B cell (primary cell): ENCODE data around the gene CHEK2. TPM values are rescaled to one million over a fixed set of nuclear protein-coding genes. Genes with fewer than 3 reads are reported as not detected.
A peak's percentile ranks its signal among the peaks of the same experiment; 100 is the strongest.

Experiments
- ATAC-seq: fragments of 200-7000 bp; cut with Tn5 transposase; one replicate; pipeline ENCODE4 v1.10.0; 2021; ENCODE audit warnings: low read depth, mild to moderate bottlenecking, moderate number of reproducible peaks, moderate library complexity
- CTCF ChIA-PET: fragments of 350-600 bp; sonication (Branson Sonifier 250); formaldehyde crosslinking; loops from one replicate; lab custom pipeline; 2021; ENCODE audit warnings: antibody characterized with exemption, inconsistent platforms; lab: Charles Lee
- POLR2A ChIA-PET: fragments of 350-600 bp; sonication (Branson Sonifier 250); formaldehyde crosslinking; loops from one replicate; lab custom pipeline; 2021; ENCODE audit warnings: antibody characterized with exemption; lab: Charles Lee
- DNase-seq: peaks from one replicate; pipeline ENCODE4 v3.0.0; 2013
- H2AFZ ChIP-seq: 2 replicates; pipeline ENCODE4 v1.6.1; 2012; ENCODE audit warnings: mild to moderate bottlenecking, low read depth, low read length; ENCODE audit not compliant: insufficient read depth, poor library complexity, severe bottlenecking
- H3K27ac ChIP-seq, 2 donors: 1 replicate in 1 of 2; 2 replicates in 1 of 2; pipeline ENCODE4 v1.5.1; 2012 to 2013; ENCODE audit warnings: low read length in 2 of 2, mild to moderate bottlenecking in 2 of 2, moderate library complexity in 1 of 2
- H3K27me3 ChIP-seq, 4 experiments: fragments of 200-600 bp in 1 of 4; sonication (generic) in 1 of 4; replicated peaks in 1 of 4; 1 replicate in 2 of 4; 2 replicates in 2 of 4; pipeline versions ENCODE4 v1.6.1 to v1.7.0; 2013 to 2016; ENCODE audit warnings: low read length in 3 of 4, mild to moderate bottlenecking in 2 of 4, mixed read lengths in 1 of 4, moderate library complexity in 1 of 4; ENCODE audit not compliant: insufficient read depth in 4 of 4, control insufficient read depth in 3 of 4; ENCODE audit errors: control extremely low read depth in 1 of 4
- H3K36me3 ChIP-seq, 2 experiments: replicated peaks in 1 of 2; 1 replicate in 1 of 2; 2 replicates in 1 of 2; pipeline versions ENCODE4 v1.6.1 to v1.7.1; 2013; ENCODE audit warnings: low read length in 1 of 2; ENCODE audit not compliant: insufficient read depth in 2 of 2, control insufficient read depth in 1 of 2; ENCODE audit errors: control extremely low read depth in 1 of 2, extremely low read depth in 1 of 2
- H3K4me1 ChIP-seq, 2 donors: fragments of 200-600 bp in 1 of 2; sonication (generic) in 1 of 2; 1 replicate in 1 of 2; 2 replicates in 1 of 2; pipeline versions ENCODE4 v1.5.1 to v1.6.1; 2013 to 2017; ENCODE audit warnings: low read length in 2 of 2; ENCODE audit not compliant: control insufficient read depth in 2 of 2, insufficient read depth in 2 of 2
- H3K4me2 ChIP-seq: replicated peaks from 2 replicates; pipeline ENCODE3; 2012; ENCODE audit warnings: mild to moderate bottlenecking, low read depth, low read length; ENCODE audit not compliant: poor library complexity, severe bottlenecking
- H3K4me3 ChIP-seq, 5 experiments: fragments of 200-600 bp in 1 of 5; sonication (generic) in 1 of 5; 1 replicate in 3 of 5; 2 replicates in 2 of 5; pipeline versions ENCODE4 v1.5.1 to v1.7.0; 2011 to 2016; ENCODE audit warnings: low read length in 4 of 5, mild to moderate bottlenecking in 4 of 5, low read depth in 2 of 5, control low read depth in 1 of 5, moderate library complexity in 1 of 5; ENCODE audit not compliant: insufficient read depth in 1 of 5; ENCODE audit errors: control extremely low read depth in 1 of 5, extremely low read depth in 1 of 5
- H3K79me2 ChIP-seq: fragments of 200-600 bp; sonication (generic); one replicate; pipeline ENCODE4 v1.6.0; 2016; ENCODE audit warnings: low read length; ENCODE audit not compliant: control insufficient read depth, insufficient read depth
- H3K9ac ChIP-seq: fragments of 200-600 bp; sonication (generic); 2 replicates; pipeline ENCODE4 v1.6.1; 2017; ENCODE audit warnings: mild to moderate bottlenecking, low read length, moderate library complexity
- H3K9me3 ChIP-seq, 3 donors: one replicate each; pipeline versions ENCODE4 v1.6.1 to v1.7.1; 2013; ENCODE audit warnings: low read length in 2 of 3; ENCODE audit not compliant: control insufficient read depth in 2 of 3, insufficient read depth in 1 of 3; ENCODE audit errors: control extremely low read depth in 1 of 3
- H4K20me1 ChIP-seq: 2 replicates; pipeline ENCODE4 v1.6.0; 2012; ENCODE audit warnings: mild to moderate bottlenecking, low read length; ENCODE audit not compliant: insufficient read depth, control insufficient read depth, poor library complexity, severe bottlenecking
- H3K27ac Mint-ChIP-seq: one replicate; pipeline ENCODE4 v1.8.0; 2021; ENCODE audit warnings: mixed read lengths
- H3K27me3 Mint-ChIP-seq: one replicate; pipeline ENCODE4 v1.8.0; 2021; ENCODE audit warnings: mixed read lengths
- H3K4me1 Mint-ChIP-seq: one replicate; pipeline ENCODE4 v1.8.0; 2021; ENCODE audit warnings: mixed read lengths
- H3K4me3 Mint-ChIP-seq: one replicate; pipeline ENCODE4 v1.8.0; 2021; ENCODE audit warnings: mixed read lengths
- H3K9me3 Mint-ChIP-seq: one replicate; pipeline ENCODE4 v1.8.0; 2022; ENCODE audit warnings: mixed read lengths; ENCODE audit not compliant: insufficient read depth
- EZH2 ChIP-seq: IDR thresholded peaks from 2 replicates; pipeline ENCODE4 v1.6.1; 2012; ENCODE audit warnings: borderline replicate concordance, low read depth, mild to moderate bottlenecking, moderate library complexity, low read length; ENCODE audit not compliant: insufficient read depth, poor library complexity, severe bottlenecking
- WGBS: methylation state at CpG from one replicate; pipeline ENCODE4 v1.1.5; 2013; ENCODE audit warnings: missing lambda C conversion rate; ENCODE audit not compliant: insufficient coverage; 5-methylcytosine and 5-hydroxymethylcytosine counted together
- intact Hi-C: fragments of 100-400 bp; cut with micrococcal nuclease; formaldehyde crosslinking; loops from one replicate; pipeline ENCODE4 v1.10.0; 2022
- polyA plus RNA-seq: library from polyadenylated mRNA; depleted of rRNA; stranded (reverse); fragments of >200 nt; gene quantifications from 2 replicates; pipeline ENCODE4 v1.2.3, GENCODE V29; 2012
- total RNA-seq, 2 donors: library from RNA; stranded (reverse); fragments of 120-200 nt in 1 of 2; gene quantifications; 1 replicate in 1 of 2; 2 replicates in 1 of 2; pipeline versions ENCODE4 v1.2.3 to v1.2.4, GENCODE V29; 2013 to 2022
- TF ChIP-seq, protein P1 (sequence below): fragments of 200-600 bp; IDR thresholded peaks from one replicate; pipeline ENCODE4 v1.8.0; 2022; ENCODE audit warnings: antibody characterized with exemption, mild to moderate bottlenecking

CHEK2 gene
- total and polyA plus RNA-seq, 2 donors (not counting 1 experiment from before 2014, with no cell fraction given) = 15.6 to 22.6 TPM

DNA sequence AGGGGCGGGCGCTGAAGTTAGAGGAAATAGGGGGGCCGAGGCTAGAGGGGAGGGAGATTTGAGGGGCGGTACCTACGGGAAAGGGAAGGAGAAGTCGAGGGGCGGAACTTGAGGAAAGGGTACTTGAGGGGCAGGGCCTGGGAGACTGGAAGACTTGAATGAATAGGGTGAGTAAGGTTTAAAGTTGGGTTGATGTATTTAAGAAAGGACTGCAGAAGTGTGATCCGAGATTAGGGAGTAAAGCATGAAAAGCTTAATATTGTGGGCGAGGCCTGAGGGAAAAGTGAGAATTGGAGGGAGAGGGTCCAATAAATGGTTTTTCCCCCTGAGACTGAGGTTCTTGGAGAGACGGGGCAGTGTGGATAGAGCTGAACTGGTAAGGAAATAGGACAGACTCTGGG lies 942 bp upstream of the CHEK2 start:
- Mint-ChIP-seq H3K9me3 (no peaks in the 10 kb centered on the region), H3K4me3 (peak overlapping the region; percentile 87), H3K27me3 (no peaks in the 10 kb centered on the region), H3K27ac (peak overlapping the region; percentile 83), H3K4me1 (peaks cover 26% of the 10 kb centered on the region)
- Histone ChIP-seq H3K4me2 (peak overlapping the region; percentile 79), H3K4me3 (peak overlapping the region; percentile 65 to 99 (median 84)), H4K20me1 (no peaks in the 10 kb centered on the region), H3K27me3 (no peaks in the 10 kb centered on the region), H3K9ac (peak overlapping the region; percentile 88), H3K4me1 (peaks cover 10 to 18% of the 10 kb centered on the region in 2 donors), H3K9me3 (no peaks in the 10 kb centered on the region), H2AFZ (peak overlapping the region; percentile 94), H3K27ac (peak overlapping the region; percentile 86 to 95), H3K36me3 (peaks cover 3 to 30% of the 10 kb centered on the region in 2 experiments), H3K79me2 (peaks cover 38% of the 10 kb centered on the region)
- TF ChIP-seq, protein P1, sequence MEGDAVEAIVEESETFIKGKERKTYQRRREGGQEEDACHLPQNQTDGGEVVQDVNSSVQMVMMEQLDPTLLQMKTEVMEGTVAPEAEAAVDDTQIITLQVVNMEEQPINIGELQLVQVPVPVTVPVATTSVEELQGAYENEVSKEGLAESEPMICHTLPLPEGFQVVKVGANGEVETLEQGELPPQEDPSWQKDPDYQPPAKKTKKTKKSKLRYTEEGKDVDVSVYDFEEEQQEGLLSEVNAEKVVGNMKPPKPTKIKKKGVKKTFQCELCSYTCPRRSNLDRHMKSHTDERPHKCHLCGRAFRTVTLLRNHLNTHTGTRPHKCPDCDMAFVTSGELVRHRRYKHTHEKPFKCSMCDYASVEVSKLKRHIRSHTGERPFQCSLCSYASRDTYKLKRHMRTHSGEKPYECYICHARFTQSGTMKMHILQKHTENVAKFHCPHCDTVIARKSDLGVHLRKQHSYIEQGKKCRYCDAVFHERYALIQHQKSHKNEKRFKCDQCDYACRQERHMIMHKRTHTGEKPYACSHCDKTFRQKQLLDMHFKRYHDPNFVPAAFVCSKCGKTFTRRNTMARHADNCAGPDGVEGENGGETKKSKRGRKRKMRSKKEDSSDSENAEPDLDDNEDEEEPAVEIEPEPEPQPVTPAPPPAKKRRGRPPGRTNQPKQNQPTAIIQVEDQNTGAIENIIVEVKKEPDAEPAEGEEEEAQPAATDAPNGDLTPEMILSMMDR = no peak
- TF ChIP-seq EZH2 = no peak
- CTCF ChIA-PET = interaction anchor here (0.6 to 0.7 kb wide), 2 partner anchors 30 to 854 kb away, joined by 3 to 4 read pairs; partner anchors contain the start of gene CCDC117
- no peak for DNase-seq
- WGBS = 1% methylated on average over 10 of the region's 10 CpGs
- POLR2A ChIA-PET = interaction anchor here (0.7 to 1.4 kb wide), 2 partner anchors 18 to 19 kb away, joined by 3 to 4 read pairs; no protein-coding TSS in a partner anchor
- ATAC-seq = no peak
- intact Hi-C loops = loop anchor here (1.0 to 5.0 kb wide), 4 partner anchors 30 to 1140 kb away; partner anchors contain the start of genes CCDC117, MTMR3, PITPNB and XBP1

DNA sequence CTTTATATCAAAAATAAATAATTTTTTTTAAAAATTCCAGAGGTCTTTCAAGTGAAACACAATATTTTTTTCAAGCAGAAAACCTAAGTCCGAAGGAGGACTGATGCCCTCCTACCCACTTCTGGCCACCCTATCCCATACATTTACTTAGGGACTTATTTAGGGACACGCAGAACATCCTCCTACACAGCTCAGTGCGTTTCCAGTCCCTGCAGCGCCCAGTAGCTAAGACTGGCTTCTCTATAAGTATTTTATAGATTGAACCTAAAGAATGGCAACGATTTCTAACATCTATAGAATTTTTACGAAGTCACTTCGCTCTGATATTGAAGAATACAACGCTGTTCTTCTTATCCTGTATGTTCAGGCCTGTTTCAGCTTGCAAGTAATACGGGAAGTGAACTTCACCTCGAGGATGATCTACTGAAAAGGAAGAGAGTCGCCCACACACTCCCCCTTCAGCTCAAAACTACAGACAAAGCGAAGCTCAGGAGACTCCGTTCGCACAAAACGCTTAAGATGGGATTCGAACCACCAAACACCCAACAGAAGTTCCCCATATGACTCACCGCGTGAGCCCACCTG lies 328 bp downstream of the CHEK2 start:
- no peaks in the 10 kb centered on the region for H3K9me3 ChIP-seq
- H3K4me3 ChIP-seq = peak overlapping the region; percentile 51 to 99 (median 84)
- peak overlapping the region; percentile 79 for H3K4me2 ChIP-seq
- CTCF ChIA-PET = interaction anchor here (0.9 to 1.3 kb wide), 4 partner anchors 32 to 141 kb away, joined by 3 to 5 read pairs (median 4); partner anchors contain the start of genes CCDC117 and XBP1
- no peaks in the 10 kb centered on the region for H3K27me3 ChIP-seq
- POLR2A ChIA-PET = interaction anchor here (1.0 to 1.4 kb wide), 2 partner anchors 20 to 31 kb away, joined by 3 to 5 read pairs; partner anchors contain the start of gene CCDC117
- 6% methylated on average over 11 of the region's 18 CpGs for WGBS
- no peak for DNase-seq
- ATAC-seq = no peak
- no peaks in the 10 kb centered on the region for H4K20me1 ChIP-seq
- Mint-ChIP-seq H3K9me3 (no peaks in the 10 kb centered on the region), H3K4me1 (peaks cover 26% of the 10 kb centered on the region), H3K27ac (peak overlapping the region; percentile 83), H3K4me3 (peak overlapping the region; percentile 87), H3K27me3 (no peaks in the 10 kb centered on the region)
- H2AFZ ChIP-seq = peak overlapping the region; percentile 94
- intact Hi-C loops = loop anchor here (5.0 kb wide), 2 partner anchors 824 to 1141 kb away; partner anchors contain the start of genes MTMR3 and PITPNB
- peaks cover 10 to 18% of the 10 kb centered on the region in 2 donors for H3K4me1 ChIP-seq
- H3K79me2 ChIP-seq = peaks cover 51% of the 10 kb centered on the region
- peak overlapping the region; percentile 88 for H3K9ac ChIP-seq
- H3K27ac ChIP-seq = peak overlapping the region; percentile 60 to 95
- peaks cover 3 to 22% of the 10 kb centered on the region in 2 experiments for H3K36me3 ChIP-seq
- TF ChIP-seq, protein P1 = no peak
- no peak for TF ChIP-seq EZH2
